H4 (cell line): ENCODE data around the gene DDX11. TPM values are rescaled to one million over a fixed set of nuclear protein-coding genes. Genes with fewer than 3 reads are reported as not detected.
"Not testable (repeated sequence)": the region's sequence is repeated elsewhere in the genome, so short reads cannot be mapped to it uniquely, and the experiment has no call there.

ENCODE experiments used
- DNase-seq: peaks from one replicate; pipeline ENCODE4 v3.0.0-alpha.2; 2015; ENCODE audit warnings: low spot score
- total RNA-seq: library from RNA; depleted of rRNA; stranded (reverse); fragments of >200 nt; shearing (Covaris generic); gene quantifications from 2 replicates; pipeline ENCODE4 v1.2.3, GENCODE V29; 2014

DDX11 gene
- total RNA-seq, 1 experiment from 2014 or later: 19.0 TPM

DNA sequence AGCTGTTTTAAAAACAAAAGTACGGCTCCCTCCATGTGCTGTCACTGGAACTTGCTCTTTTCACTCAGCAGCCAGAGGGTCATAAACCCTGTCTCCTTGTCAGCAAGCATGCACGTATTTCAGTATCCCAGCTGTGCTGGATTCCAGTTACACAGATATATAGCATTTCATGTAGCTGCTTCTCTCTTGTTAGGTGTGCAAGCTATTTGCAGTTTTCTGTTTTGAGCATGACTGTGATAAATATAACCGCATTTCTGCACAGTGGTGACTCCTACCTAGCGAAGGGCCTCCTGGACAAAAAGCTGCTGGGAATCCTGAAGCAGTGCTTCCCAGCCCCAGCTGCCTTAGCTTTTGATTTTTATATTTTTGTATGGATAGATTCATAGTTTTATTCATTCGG lies 24.7 kb downstream of the DDX11 start:
- DNase-seq: not testable (repeated sequence)

- DNase-seq: not testable (repeated sequence)
Measured at GRCh38 chr12:31098771-31099170, 25.1 kb downstream of the DDX11 start.

- DNase-seq: not testable (repeated sequence)
Measured at GRCh38 chr12:31099434-31099833, 25.8 kb downstream of the DDX11 start.

DNA sequence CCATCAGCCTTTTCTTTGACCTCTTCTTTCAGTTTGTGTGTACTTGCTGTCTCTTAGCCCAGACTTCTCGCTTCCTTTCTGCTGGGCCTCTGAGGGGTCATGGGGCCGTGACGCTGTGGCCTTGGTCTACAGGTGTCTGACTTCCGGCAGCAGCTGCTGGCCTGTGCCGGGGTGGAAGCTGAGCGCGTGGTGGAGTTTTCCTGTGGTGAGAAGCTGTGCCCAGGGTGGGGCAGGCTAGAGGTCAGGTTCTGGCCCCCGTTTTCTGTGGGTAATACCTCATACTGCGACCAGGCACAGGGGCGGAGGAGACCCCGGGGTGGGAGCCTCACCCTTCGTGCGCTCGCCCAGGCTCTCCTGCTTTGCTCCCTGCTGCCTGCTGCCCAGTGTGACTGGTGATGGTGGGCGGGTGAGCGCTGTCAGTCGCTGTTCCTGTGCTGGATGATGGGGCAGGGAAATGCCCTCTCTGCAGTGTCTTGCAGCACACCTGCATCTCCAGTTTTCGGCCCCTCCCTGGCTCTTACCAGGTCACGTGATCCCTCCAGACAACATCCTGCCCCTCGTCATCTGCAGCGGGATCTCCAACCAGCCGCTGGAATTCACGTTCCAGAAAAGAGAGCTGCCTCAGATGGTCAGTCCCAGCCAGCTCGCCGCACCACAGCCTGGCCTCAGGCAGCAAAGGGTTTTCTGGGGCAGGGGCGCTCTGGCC lies 27.0 kb downstream of the DDX11 start:
- not testable (repeated sequence) for DNase-seq

DNA sequence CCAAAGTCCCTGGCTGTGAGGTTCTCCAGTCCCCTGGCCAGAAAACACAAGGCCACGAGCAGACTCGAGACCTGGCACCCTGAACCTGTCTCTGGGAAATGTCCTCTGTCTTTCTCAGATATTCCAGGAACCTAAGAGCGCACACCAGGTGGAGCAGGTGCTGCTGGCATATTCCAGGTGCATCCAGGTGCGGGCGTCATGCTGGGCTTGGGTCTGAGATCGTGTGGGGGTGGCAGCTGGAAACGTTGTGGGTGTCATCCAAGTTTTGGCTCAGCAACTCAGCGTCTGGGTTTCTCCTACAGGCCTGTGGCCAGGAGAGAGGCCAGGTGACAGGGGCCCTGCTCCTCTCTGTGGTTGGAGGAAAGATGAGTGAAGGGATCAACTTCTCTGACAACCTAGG lies 28.5 kb downstream of the DDX11 start:
- not testable (repeated sequence) for DNase-seq

- DNase-seq: not testable (repeated sequence)
Measured at GRCh38 chr12:31102596-31102995, 28.9 kb downstream of the DDX11 start.

GRCh38 chr12:31103561-31103975 lies 29.9 kb downstream of the DDX11 start:
- peak; percentile 71 for DNase-seq

- DNase-seq: not testable (repeated sequence)
Measured at GRCh38 chr12:31104220-31104619, 30.6 kb downstream of the DDX11 start.

DNA sequence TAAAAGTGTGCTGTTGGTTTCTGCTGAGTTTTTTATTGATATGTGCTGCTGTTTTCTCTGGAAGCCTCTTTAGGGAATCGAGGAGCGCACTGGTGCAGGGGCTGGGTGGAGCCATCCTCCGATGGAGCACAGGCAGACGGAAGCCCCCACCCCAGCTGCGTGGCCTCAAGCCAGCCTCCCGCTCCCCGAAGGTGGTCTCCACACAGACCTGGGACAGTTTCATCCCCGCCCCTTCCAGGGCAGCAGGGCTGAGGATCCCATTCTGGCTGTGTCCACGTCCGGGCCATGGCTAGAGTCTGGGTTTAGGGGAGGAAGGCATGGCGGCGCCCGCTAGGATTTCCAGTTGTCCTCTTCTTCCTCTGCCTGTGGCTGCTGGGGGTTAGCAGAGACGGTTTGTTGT lies 31.1 kb downstream of the DDX11 start:
- DNase-seq: not testable (repeated sequence)

DNA sequence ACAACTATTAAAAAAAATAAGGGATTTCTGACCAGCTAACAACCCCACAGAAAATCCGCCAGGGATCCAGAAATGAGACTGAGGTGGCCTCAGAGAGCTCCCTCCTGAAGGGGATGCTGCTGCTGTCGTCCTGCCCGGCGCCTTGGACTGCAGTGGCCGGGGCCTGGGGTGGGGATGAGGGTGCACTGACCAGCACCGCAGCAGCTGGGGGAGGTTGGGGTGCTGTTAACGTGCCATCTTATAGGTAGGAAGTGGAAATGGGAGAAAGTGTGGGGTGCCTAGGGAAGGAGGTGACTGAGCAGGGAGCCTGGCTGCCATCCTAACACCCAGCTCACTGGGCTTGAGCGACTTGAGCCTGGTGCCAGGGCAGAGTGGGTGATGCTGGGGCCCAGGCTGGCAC lies 32.0 kb downstream of the DDX11 start:
- no peak for DNase-seq

DNA sequence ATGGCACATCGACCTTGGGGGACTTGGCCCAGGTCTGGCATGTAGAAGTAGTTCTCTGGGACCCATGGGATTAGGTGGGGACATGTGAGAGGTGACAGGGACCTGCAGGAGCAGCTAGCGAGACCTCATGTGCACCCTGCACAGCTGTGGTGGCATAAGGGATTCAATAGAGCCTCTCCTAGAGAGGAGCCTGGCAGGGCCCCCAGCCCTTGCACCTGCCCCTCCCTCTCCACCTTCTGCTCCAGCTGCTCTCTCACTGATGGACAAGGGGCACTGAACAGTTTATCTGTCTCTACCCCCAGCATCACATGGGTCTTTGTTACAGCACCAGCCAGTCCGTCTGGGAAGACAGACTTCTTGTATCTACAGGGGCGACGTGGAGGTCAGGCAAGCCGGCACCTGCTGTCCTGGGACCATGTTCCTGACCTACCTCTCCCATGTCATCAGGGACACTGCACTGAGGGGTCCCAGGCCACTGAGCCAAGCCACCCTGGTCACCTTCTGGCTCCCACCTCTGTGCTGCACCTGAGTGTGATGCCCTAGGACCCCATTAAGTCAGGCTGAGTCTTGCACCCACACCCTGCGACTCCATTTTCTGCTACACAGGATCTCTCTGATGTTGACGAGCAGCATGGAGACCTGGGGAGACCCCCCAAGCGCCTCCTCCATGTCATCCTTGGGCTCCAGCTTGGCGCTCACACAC lies 32.6 kb downstream of the DDX11 start:
- DNase-seq: no peak

DNA sequence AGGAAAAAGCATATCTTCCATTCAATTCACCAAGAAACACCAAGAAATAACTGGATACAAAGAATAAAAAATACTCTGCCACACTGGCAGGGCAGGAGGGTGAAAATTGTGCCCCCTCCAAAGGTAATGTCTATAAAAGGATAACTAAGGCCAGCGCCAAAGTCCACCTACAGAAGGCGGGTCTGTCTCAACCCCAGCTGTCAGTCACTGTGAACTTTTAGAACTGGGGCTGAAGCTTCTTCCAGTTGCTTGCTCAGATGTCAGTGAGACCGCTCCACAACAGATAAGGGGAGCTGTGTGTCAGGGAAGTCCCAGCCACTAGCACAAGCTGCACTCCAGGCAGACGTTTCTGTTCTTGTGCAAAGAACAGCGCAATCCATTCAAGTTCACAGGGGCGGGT lies 36.1 kb downstream of the DDX11 start:
- not testable (repeated sequence) for DNase-seq

GRCh38 chr12:31110263-31110662 lies 36.6 kb downstream of the DDX11 start:
- DNase-seq: not testable (repeated sequence)

DNA sequence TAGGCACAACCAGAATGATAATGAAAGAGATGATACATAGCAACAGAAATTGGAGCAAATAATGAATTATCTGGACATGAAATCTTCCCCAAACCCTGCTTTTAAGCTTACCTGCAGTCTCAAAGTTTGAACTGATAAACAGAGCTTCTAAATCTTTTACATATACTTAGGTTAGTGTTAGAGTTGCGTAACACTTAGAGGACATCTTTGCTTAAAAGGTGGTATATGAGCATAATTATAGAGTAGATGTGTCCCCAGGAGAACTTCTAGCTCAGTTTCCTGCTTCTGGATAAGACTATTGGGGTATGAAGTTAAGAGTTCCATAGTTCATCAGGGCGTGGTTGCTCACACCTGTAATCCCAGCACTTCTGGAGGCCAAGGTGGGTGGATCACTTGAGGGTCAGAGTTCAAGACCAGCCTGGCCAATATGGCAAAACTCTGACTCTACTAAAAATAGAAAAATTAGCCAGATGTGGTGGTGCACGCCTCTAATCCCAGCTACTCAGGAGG lies 41.5 kb downstream of the DDX11 start:
- DNase-seq: not testable (repeated sequence)

- not testable (repeated sequence) for DNase-seq
Measured at GRCh38 chr12:31116846-31117202, 43.2 kb downstream of the DDX11 start.

- peak; percentile 20 for DNase-seq
Measured at GRCh38 chr12:31117203-31118011, 43.7 kb downstream of the DDX11 start.

DNA sequence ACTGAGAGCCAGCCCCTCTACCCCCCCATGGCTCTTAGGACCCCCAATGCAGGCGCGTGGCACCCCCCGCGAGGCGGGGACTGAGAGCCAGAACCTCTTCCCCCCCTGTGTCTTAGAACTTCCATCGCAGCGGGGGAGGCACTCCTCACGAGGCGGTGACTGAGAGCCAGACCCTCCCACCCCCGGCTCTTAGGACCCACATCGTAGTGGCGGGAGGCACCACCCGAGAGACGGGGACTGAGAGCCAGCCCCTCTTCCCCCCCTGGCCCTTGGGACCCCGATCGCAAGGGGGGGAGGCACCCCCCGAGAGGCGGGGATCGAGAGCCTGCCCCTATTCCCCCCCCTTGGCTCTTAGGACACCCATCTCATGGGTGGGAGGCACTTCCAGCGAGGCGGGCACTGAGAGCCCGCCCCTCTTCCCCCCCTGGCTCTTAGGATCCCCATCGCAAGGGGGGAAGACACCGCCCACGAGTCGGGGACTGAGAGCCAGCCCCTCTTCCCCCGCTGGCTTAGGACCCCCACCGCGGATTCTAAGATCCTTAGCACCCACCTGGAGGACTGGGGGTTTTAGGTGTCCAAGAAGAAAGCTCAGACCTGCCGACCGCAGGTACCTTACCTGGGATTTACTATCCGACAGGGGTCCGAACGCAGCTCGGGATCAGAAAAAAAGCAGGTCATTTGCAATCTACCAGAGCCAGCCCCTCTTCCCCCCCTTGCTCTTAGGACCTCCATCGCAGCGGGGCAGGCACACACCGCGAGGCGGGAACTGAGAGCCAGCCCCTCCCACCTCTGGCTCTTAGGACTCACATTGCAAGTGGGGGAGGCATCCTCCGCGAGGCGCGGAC lies 44.9 kb downstream of the DDX11 start:
- DNase-seq: peak; percentile 38

GRCh38 chr12:31119192-31119802 lies 45.6 kb downstream of the DDX11 start:
- DNase-seq: no peak

GRCh38 chr12:31119803-31120211 lies 46.1 kb downstream of the DDX11 start:
- DNase-seq: no peak

DNA sequence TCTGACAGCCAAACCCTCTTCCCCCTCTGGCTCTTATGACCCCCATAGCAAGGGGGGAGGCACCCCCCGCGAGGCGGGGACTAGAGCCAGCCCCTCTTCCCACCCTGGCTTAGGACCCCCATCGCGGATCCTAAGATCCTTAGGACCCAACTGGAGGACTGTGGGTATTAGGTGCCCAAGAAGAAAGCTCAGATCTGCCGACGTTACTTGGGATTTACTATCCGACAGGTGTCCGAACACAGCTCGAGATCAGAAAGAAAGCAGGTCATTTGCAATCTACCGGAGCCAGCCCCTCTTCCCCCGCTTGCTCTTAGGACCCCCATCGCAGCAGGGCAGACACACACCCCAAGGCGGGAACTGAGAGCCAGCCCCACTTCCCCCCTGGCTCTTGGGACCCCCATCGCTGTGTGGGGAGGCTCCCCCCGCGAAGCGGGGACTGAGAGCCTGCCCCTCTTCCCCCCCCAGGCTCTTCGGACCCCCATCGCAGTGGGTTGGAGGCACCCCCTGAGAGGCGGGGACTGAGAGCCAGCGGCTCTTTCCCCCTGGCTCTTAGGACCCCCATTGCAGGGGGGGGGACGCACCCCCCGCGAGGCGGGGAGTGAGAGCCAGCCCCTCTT lies 46.8 kb downstream of the DDX11 start:
- DNase-seq: no peak
